Stimulated activated naive B cell treated with anti-CD40 and anti-IgM and Interleukin-4, amounts not matched to agents 10 μg/mL and 1 μg/mL and 100 μg/mL, for 72 hours (primary cell): Measurements from ENCODE around the gene TATDN3.
"Not testable (repeated sequence)": the region's sequence is repeated elsewhere in the genome, so short reads cannot be mapped to it uniquely, and the experiment has no call there.

Source experiments
- ATAC-seq, 2 donors: fragments of 150-1000 bp; cut with Tn5 transposase; replicated peaks; 2 replicates each; pipeline ENCODE4 v1.10.0; 2021; ENCODE audit warnings: moderate library complexity in 1 of 2
- DNase-seq: peaks from one replicate; pipeline ENCODE4 v3.0.0; 2021
- H3K27ac Mint-ChIP-seq: one replicate; pipeline ENCODE4 v1.8.0; 2022; ENCODE audit warnings: mild to moderate bottlenecking, mixed read lengths
- H3K27me3 Mint-ChIP-seq, 2 donors: one replicate each; pipeline ENCODE4 v1.8.0; 2022; ENCODE audit warnings: mixed read lengths in 2 of 2
- H3K36me3 Mint-ChIP-seq, 2 donors: one replicate each; pipeline ENCODE4 v1.8.0; 2022; ENCODE audit warnings: mixed read lengths in 2 of 2, mild to moderate bottlenecking in 1 of 2
- H3K4me1 Mint-ChIP-seq, 2 donors: one replicate each; pipeline ENCODE4 v1.8.0; 2022; ENCODE audit warnings: mixed read lengths in 2 of 2, mild to moderate bottlenecking in 1 of 2
- H3K4me3 Mint-ChIP-seq, 2 donors: one replicate each; pipeline ENCODE4 v1.8.0; 2022; ENCODE audit warnings: mild to moderate bottlenecking in 2 of 2, mixed read lengths in 2 of 2, moderate library complexity in 1 of 2
- H3K9me3 Mint-ChIP-seq, 2 donors: one replicate each; pipeline ENCODE4 v1.8.0; 2022; ENCODE audit warnings: mixed read lengths in 2 of 2, mild to moderate bottlenecking in 1 of 2

The TATDN3 gene

DNA sequence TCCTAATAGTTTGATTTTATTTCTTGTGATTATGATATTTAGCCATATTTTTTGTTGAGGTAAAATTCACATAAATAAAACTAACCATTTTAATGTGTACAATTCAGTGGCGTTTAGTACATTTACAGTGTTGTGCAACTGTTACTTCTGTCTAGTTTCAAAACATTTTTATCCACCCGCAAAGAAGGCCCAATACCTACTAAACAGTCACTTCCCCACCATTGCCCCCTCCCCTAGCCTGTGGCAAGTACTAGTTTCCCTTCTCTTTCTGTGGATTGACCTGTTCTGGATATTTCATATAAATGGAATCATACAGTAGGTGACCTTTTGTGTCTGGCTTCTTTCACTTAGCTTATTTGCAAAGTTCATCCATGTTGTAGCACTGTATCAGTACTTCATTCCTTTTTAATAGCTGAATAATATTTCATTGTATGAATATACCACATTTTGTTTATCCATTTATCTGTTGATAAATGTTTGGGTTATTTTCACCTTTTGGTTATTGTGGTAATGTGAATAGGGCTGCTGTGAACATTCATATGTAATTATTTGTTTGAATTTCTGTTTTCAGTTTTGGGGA, 70.5 kb downstream of the TATDN3 start:
- H3K27me3 Mint-ChIP-seq, result no peaks in the 10 kb centered on the region
- DNase-seq (no peak), ATAC-seq (no peak)
- H3K4me1 Mint-ChIP-seq, result peaks cover 12 to 21% of the 10 kb centered on the region in 2 donors
- no peak overlapping the region for H3K4me3 Mint-ChIP-seq
- H3K9me3 Mint-ChIP-seq, result no peaks in the 10 kb centered on the region
- no peak overlapping the region for H3K27ac Mint-ChIP-seq
- H3K36me3 Mint-ChIP-seq, result peaks cover 24 to 32% of the 10 kb centered on the region in 2 donors

- H3K27me3 Mint-ChIP-seq, H3K4me3 Mint-ChIP-seq, H3K27ac Mint-ChIP-seq, DNase-seq, H3K9me3 Mint-ChIP-seq, ATAC-seq: not testable (repeated sequence)
- Mint-ChIP-seq H3K4me1 (peaks cover 12 to 20% of the 10 kb centered on the region in 2 donors), H3K36me3 (peaks cover 22 to 26% of the 10 kb centered on the region in 2 donors)
Measured at GRCh38 chr1:212863345-212863744, 71.7 kb downstream of the TATDN3 start.

- Mint-ChIP-seq H3K27ac (peak overlapping the region; percentile 52), H3K9me3 (no peaks in the 10 kb centered on the region), H3K4me1 (peaks cover 7 to 20% of the 10 kb centered on the region in 2 donors), H3K27me3 (no peaks in the 10 kb centered on the region), H3K36me3 (peaks cover 20 to 21% of the 10 kb centered on the region in 2 donors), H3K4me3 (no peak overlapping the region)
- ATAC-seq (no peak), DNase-seq (no peak)
Measured at GRCh38 chr1:212864201-212864600, 72.5 kb downstream of the TATDN3 start.
